Measurements from ENCODE around the gene CFAP65. TPM values are rescaled to one million over a fixed set of nuclear protein-coding genes. Genes with fewer than 3 reads are reported as not detected.
A peak's percentile ranks its signal among the peaks of the same experiment; 100 is the strongest.

Gene CFAP65
- total RNA-seq, 1 donor from 2014 or later = not detected

DNA sequence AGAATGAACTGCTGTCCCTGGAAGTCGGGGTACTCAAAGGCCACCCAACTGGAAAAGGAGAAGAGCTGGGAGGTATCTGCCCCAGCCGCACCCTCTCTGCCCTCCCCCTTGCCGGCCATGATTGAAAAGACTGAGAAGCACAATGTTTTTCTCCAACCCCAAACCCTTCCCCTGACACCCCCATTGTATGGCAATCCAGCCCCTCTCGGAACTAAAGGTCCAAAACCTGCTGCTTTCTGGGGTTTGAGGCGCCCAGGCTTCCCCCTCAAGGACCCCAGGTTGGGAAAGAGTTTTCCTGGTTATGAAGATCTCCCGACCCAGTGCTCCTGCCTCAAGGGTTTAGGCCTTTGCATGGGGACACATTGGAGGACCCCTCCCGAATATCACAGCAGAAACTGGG lies 49.1 kb downstream of the CFAP65 start:
- TF ChIP-seq, protein P1, sequence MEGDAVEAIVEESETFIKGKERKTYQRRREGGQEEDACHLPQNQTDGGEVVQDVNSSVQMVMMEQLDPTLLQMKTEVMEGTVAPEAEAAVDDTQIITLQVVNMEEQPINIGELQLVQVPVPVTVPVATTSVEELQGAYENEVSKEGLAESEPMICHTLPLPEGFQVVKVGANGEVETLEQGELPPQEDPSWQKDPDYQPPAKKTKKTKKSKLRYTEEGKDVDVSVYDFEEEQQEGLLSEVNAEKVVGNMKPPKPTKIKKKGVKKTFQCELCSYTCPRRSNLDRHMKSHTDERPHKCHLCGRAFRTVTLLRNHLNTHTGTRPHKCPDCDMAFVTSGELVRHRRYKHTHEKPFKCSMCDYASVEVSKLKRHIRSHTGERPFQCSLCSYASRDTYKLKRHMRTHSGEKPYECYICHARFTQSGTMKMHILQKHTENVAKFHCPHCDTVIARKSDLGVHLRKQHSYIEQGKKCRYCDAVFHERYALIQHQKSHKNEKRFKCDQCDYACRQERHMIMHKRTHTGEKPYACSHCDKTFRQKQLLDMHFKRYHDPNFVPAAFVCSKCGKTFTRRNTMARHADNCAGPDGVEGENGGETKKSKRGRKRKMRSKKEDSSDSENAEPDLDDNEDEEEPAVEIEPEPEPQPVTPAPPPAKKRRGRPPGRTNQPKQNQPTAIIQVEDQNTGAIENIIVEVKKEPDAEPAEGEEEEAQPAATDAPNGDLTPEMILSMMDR (IDR thresholded peaks at IDR 0.05) = no peak
- Mint-ChIP-seq H3K4me1 (ENCODE audit: low read depth) (peaks cover 11% of the 10 kb centered on the region), H3K9me3 (ENCODE audit: low read depth) (no peaks in the 10 kb centered on the region), H3K27me3 (ENCODE audit: low read depth) (peaks cover 76% of the 10 kb centered on the region), H3K27ac (ENCODE audit: unreplicated experiment) (no peak overlapping the region), H3K36me3 (ENCODE audit: low read depth) (no peaks in the 10 kb centered on the region), H3K4me3 (ENCODE audit: unreplicated experiment) (no peak overlapping the region)
- DNase-seq (ENCODE audit: low spot score) = no peak

DNA sequence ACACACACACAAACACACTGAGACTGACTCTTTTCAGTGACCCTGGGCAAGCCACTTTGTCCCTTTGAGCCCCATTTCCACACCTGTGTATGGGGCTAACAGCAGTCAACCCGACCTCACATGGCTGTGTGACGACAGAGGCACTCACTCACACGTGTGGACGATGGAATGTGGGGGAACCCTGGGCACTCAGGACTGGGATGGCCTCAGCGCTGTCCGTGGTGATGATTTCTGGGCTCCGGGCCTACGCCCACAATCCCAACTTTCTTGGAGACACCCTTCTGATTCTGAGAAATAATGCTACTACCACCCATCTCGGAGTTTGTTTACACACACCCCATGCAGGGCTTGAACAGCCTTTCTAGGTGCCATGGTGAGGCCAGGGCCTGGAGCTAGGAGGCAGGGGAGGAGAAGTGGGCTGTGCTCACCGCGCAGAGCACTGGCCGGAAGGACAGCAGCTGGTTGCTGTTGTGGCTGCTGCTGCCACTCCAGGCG lies 49.6 kb downstream of the CFAP65 start:
- peaks cover 77% of the 10 kb centered on the region for H3K27me3 Mint-ChIP-seq (ENCODE audit: low read depth)
- H3K9me3 Mint-ChIP-seq (ENCODE audit: low read depth) = no peaks in the 10 kb centered on the region
- peaks cover 11% of the 10 kb centered on the region for H3K4me1 Mint-ChIP-seq (ENCODE audit: low read depth)
- H3K36me3 Mint-ChIP-seq (ENCODE audit: low read depth) = no peaks in the 10 kb centered on the region
- DNase-seq (ENCODE audit: low spot score) = peak; percentile 52
- TF ChIP-seq, protein P1 (IDR thresholded peaks at IDR 0.05) = no peak
- H3K4me3 Mint-ChIP-seq (ENCODE audit: unreplicated experiment) = no peak overlapping the region
- H3K27ac Mint-ChIP-seq (ENCODE audit: unreplicated experiment) = no peak overlapping the region

DNA sequence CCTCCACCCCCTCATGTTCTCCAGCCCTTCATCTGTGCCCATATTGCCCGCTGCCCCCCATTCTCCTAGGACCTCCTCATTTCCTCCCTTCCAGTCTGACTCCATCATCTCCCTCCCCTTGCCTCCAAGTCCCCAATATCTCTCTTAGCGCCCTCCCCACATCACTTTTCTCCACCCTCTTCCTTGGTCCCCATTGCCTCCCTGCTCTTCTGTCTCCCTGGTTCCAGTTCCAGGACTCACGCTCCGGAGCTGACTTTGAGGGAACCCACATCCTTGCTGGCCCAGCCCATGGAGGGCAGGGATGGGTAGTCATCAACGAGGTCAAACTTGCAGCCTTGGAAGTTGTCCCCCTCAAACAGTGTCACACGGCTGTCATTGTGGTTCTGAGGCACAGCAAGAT lies 50.7 kb downstream of the CFAP65 start:
- Mint-ChIP-seq H3K36me3 (ENCODE audit: low read depth) (no peaks in the 10 kb centered on the region), H3K4me3 (ENCODE audit: unreplicated experiment) (no peak overlapping the region), H3K9me3 (ENCODE audit: low read depth) (no peaks in the 10 kb centered on the region), H3K27me3 (ENCODE audit: low read depth) (peaks cover 82% of the 10 kb centered on the region), H3K4me1 (ENCODE audit: low read depth) (peaks cover 6% of the 10 kb centered on the region), H3K27ac (ENCODE audit: unreplicated experiment) (no peak overlapping the region)
- no peak for DNase-seq (ENCODE audit: low spot score)
- TF ChIP-seq, protein P1 (IDR thresholded peaks at IDR 0.05) = no peak

DNA sequence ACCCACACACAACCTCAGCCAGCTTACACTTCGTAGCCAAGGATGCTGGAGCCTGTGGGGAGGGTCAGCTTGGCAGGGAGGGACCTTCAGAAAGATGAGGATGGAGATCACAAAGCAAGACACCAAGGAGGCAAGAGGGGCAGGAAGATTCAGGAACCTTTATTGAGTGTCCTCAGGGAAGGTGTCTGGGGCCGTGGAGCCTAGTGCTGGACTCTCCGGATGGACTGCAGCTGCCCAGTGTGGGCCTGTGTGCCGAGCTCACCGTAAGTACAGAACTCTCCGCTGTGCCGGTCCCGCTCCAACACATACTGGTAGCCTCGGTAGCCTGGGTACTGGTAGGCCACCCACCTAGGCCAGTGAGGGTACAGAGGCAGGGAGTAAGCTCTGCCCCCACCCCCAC lies 51.3 kb downstream of the CFAP65 start:
- Mint-ChIP-seq H3K4me3 (ENCODE audit: unreplicated experiment) (no peak overlapping the region), H3K27me3 (ENCODE audit: low read depth) (peaks cover 79% of the 10 kb centered on the region), H3K9me3 (ENCODE audit: low read depth) (no peaks in the 10 kb centered on the region), H3K4me1 (ENCODE audit: low read depth) (peaks cover 6% of the 10 kb centered on the region), H3K36me3 (ENCODE audit: low read depth) (no peaks in the 10 kb centered on the region), H3K27ac (ENCODE audit: unreplicated experiment) (no peak overlapping the region)
- TF ChIP-seq, protein P1 (IDR thresholded peaks at IDR 0.05) = no peak
- peak; percentile 89 for DNase-seq (ENCODE audit: low spot score)

DNA sequence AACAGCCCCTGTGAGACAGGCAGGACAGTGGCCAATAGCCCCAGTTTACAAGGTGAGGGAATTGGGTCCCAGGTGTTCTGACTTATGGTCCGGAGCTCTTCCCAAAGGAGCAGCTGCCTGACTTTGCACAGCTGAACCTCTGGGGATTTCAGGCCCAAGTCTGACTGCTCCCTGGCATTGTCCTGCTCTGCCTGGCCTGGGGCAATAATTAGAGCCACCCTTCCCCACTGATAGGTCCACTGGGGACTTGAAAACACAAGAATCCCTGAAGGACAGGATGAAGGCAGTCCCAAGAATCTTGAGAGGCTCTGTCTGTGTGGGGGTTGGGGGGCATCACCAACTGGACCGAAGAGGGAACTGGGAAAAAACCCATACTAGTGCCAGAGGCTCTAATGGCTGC lies 52.7 kb downstream of the CFAP65 start:
- Mint-ChIP-seq H3K27me3 (ENCODE audit: low read depth) (peaks cover 75% of the 10 kb centered on the region), H3K4me1 (ENCODE audit: low read depth) (peaks cover 5% of the 10 kb centered on the region), H3K4me3 (ENCODE audit: unreplicated experiment) (no peak overlapping the region), H3K36me3 (ENCODE audit: low read depth) (peaks cover 2% of the 10 kb centered on the region), H3K27ac (ENCODE audit: unreplicated experiment) (no peak overlapping the region), H3K9me3 (ENCODE audit: low read depth) (no peaks in the 10 kb centered on the region)
- TF ChIP-seq, protein P1 (IDR thresholded peaks at IDR 0.05) = no peak
- DNase-seq (ENCODE audit: low spot score) = peak; percentile 18
